HG03520 (cell line): ENCODE data around the gene SULT1A3.
"Not testable (repeated sequence)": the region's sequence is repeated elsewhere in the genome, so short reads cannot be mapped to it uniquely, and the experiment has no call there.

Source experiments
- ATAC-seq: cut with Tn5 transposase; IDR thresholded peaks from one replicate; pipeline ENCODE4 v1.9.1; 2021; ENCODE audit warnings: mild to moderate bottlenecking, moderate library complexity; ENCODE audit not compliant: unreplicated experiment

The SULT1A3 gene

GRCh38 chr16:30199049-30199448 is at the start of gene SULT1A3:
TSS of gene SULT1A3 (plus strand) at chr16:30199255. CDS start at chr16:30200729, 1,474 bp downstream.
- not testable (repeated sequence) for ATAC-seq

GRCh38 chr16:30151091-30151490 is 48.0 kb upstream of the SULT1A3 start:
- ATAC-seq = no peak

- ATAC-seq = no peak
These were observed 46.5 kb upstream of the SULT1A3 start for GRCh38 chr16:30152517-30152916.

GRCh38 chr16:30155188-30155587 is 43.9 kb upstream of the SULT1A3 start:
- no peak for ATAC-seq

GRCh38 chr16:30157214-30157613 is 41.8 kb upstream of the SULT1A3 start:
- ATAC-seq = no peak

- no peak for ATAC-seq
These were observed 35.5 kb upstream of the SULT1A3 start for GRCh38 chr16:30163538-30163937.

GRCh38 chr16:30166202-30166902 is 32.7 kb upstream of the SULT1A3 start:
- ATAC-seq = no peak

- ATAC-seq = not testable (repeated sequence)
These were observed 30.3 kb upstream of the SULT1A3 start for GRCh38 chr16:30168746-30169145.

- not testable (repeated sequence) for ATAC-seq
These were observed 29.6 kb upstream of the SULT1A3 start for GRCh38 chr16:30169416-30169815.

GRCh38 chr16:30170145-30170544 is 28.9 kb upstream of the SULT1A3 start:
- ATAC-seq = not testable (repeated sequence)

GRCh38 chr16:30173054-30173453 is 26.0 kb upstream of the SULT1A3 start:
- ATAC-seq = no peak

- not testable (repeated sequence) for ATAC-seq
These were observed 22.2 kb upstream of the SULT1A3 start for GRCh38 chr16:30176876-30177275.

GRCh38 chr16:30179195-30179594 is 19.9 kb upstream of the SULT1A3 start:
- no peak for ATAC-seq

- no peak for ATAC-seq
These were observed 19.1 kb upstream of the SULT1A3 start for GRCh38 chr16:30179931-30180330.

GRCh38 chr16:30180741-30181140 is 18.3 kb upstream of the SULT1A3 start:
- ATAC-seq = no peak

GRCh38 chr16:30183233-30184095 is 15.6 kb upstream of the SULT1A3 start, which contains the start of gene CORO1A:
TSS of gene CORO1A (plus strand) at chr16:30183602. CDS start at chr16:30185210, 1,608 bp downstream.
- peak; percentile 40 for ATAC-seq

GRCh38 chr16:30184096-30184890 is 14.8 kb upstream of the SULT1A3 start:
- ATAC-seq = no peak

- no peak for ATAC-seq
These were observed 14.0 kb upstream of the SULT1A3 start for GRCh38 chr16:30184891-30185682.

- no peak for ATAC-seq
These were observed 13.2 kb upstream of the SULT1A3 start for GRCh38 chr16:30185683-30186421.

- ATAC-seq = no peak
These were observed 12.6 kb upstream of the SULT1A3 start for GRCh38 chr16:30186444-30186781.
